ENCODE results near the gene MYL1. TPM values are rescaled to one million over a fixed set of nuclear protein-coding genes. Genes with fewer than 3 reads are reported as not detected.

MYL1 gene
- total RNA-seq, 6 donors from 2014 or later: not detected

GRCh38 chr2:210262036-210262435, 52.9 kb downstream of the MYL1 start:
- WGBS, 2 donors: 85 to 86% methylated on average over 2 of the region's 2 CpGs
- Histone ChIP-seq H3K27ac (no peak overlapping the region), H3K36me3 (no peaks in the 10 kb centered on the region), H3K9me3 (no peaks in the 10 kb centered on the region), H3K27me3 (no peaks in the 10 kb centered on the region), H3K4me3 (no peak overlapping the region), H3K4me1 (no peaks in the 10 kb centered on the region)
- no peak for TF ChIP-seq POLR2A (IDR thresholded peaks at IDR 0.05)
- no peak for DNase-seq
- no peak for ATAC-seq (ENCODE audit: low FRiP score in 2 of 2)

- no peak for ATAC-seq (ENCODE audit: low FRiP score in 2 of 2)
- H3K4me1 ChIP-seq: no peaks in the 10 kb centered on the region
- TF ChIP-seq CTCF (IDR thresholded peaks at IDR 0.05) (no peak), EP300 (IDR thresholded peaks at IDR 0.05) (no peak), POLR2A (IDR thresholded peaks at IDR 0.05) (no peak)
- DNase-seq: no peak
- H3K4me3 ChIP-seq: no peak overlapping the region
- H3K27me3 ChIP-seq: no peaks in the 10 kb centered on the region
- no peak overlapping the region for H3K27ac ChIP-seq
- H3K9me3 ChIP-seq: no peaks in the 10 kb centered on the region
- no peaks in the 10 kb centered on the region for H3K36me3 ChIP-seq
Observed at GRCh38 chr2:210259687-210260086, 55.3 kb downstream of the MYL1 start.

- WGBS, 2 donors: 50 to 62% methylated on average over 7 of the region's 7 CpGs
- Histone ChIP-seq H3K4me1 (no peaks in the 10 kb centered on the region), H3K9me3 (no peaks in the 10 kb centered on the region), H3K27me3 (no peaks in the 10 kb centered on the region), H3K36me3 (no peaks in the 10 kb centered on the region), H3K4me3 (peak overlapping the region in 2 of 4 donors; percentile 24 to 37), H3K27ac (peak overlapping the region; percentile 17 to 65 (median 46))
- DNase-seq (peak in 1 of 2 donors; percentile 71), ATAC-seq (ENCODE audit: low FRiP score in 2 of 2) (peak; percentile 60 to 83)
- TF ChIP-seq POLR2A (IDR thresholded peaks at IDR 0.05): peak in 1 of 4 donors; percentile 53
- TF ChIP-seq POLR2AphosphoS5 (IDR thresholded peaks at IDR 0.05): no peak
Observed at GRCh38 chr2:210252699-210253606, 62.0 kb downstream of the MYL1 start.

GRCh38 chr2:210250622-210251021, 64.4 kb downstream of the MYL1 start:
- no peaks in the 10 kb centered on the region for H3K27me3 ChIP-seq
- ATAC-seq (ENCODE audit: low FRiP score in 2 of 2) (no peak), DNase-seq (no peak)
- H3K36me3 ChIP-seq: no peaks in the 10 kb centered on the region
- no peak overlapping the region for H3K4me3 ChIP-seq
- WGBS, 2 donors: 8 to 26% methylated on average over 1 of the region's 1 CpG
- H3K27ac ChIP-seq: peak overlapping the region in 1 of 4 donors; percentile 6
- H3K4me1 ChIP-seq: no peaks in the 10 kb centered on the region
- H3K9me3 ChIP-seq: no peaks in the 10 kb centered on the region
- TF ChIP-seq POLR2A (IDR thresholded peaks at IDR 0.05) (no peak), POLR2AphosphoS5 (IDR thresholded peaks at IDR 0.05) (no peak), CTCF (IDR thresholded peaks at IDR 0.05) (no peak), EP300 (IDR thresholded peaks at IDR 0.05) (no peak)

Small RNA genes within 50 kb of the gene (small RNA-seq; reads per million reads assigned to genes)
- 0 reads per million in 4 donors for gene RF00019

Other genes starting within 250 kb of the MYL1 start
- 100 to 1,000 TPM in 1 of 6 donors, 10 to 100 TPM in 5; 26.7 to 164 (median 46.7) TPM for gene KANSL1L, start 143.8 kb downstream of the MYL1 start, total RNA-seq
- gene ACADL, start 89.7 kb downstream of the MYL1 start, total RNA-seq: 100 to 1,000 TPM in 2 of 6 donors, 10 to 100 TPM in 4; 20.1 to 131 (median 55.2) TPM
- gene LANCL1, start 161.6 kb upstream of the MYL1 start, total RNA-seq: 10 to 100 TPM in 5 of 6 donors, 1 to 10 TPM in 1; 9.0 to 33.0 (median 23.5) TPM
- 1 to 10 TPM; 1.4 to 5.2 (median 1.8) TPM for gene CPS1, start 241.4 kb upstream of the MYL1 start, total RNA-seq